ENCODE measurements around the gene TIGD6. TPM values are rescaled to one million over a fixed set of nuclear protein-coding genes. Genes with fewer than 3 reads are reported as not detected.

TIGD6 gene
- total and polyA plus RNA-seq, 9 of the 15 experiments (the other 6 are each of a cell fraction or from before 2014, with no cell fraction given) = 1.8 to 6.3 (median 3.9) TPM

DNA sequence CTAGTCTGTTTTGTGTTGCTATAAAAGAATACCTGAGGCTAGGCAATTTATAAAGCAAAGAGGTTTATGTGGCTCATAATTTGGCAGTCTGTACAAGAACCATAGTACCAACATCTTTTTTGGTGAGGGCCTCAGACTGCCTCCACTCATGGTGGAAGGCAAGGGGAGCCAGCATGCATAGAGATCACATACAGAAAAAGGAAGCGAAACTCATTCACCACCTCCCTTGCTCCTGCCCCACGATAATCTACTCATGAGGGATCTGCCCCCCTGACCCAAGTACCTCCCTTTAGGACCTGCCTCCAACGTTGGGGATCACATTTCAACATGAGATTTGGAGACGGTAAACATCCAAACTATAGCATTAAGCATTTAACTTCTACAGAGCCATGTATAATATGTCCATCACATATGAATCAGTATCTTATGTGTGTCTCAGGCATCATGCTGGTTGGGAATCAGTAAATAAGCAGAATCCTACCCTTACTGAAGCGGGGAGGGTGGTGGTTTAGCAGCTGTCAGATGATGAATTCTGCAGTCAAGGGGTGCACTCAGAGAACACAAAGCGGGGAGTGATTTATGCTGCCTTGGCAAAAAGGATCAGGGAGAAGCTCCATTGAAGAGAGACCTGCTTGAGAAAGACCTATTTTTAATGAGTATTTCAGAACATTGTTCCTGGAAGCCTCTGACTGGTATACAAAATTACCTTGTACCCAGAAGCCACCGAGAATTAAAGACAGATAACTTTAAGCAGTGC, 34.9 kb upstream of the TIGD6 start:
- H3K36me3 ChIP-seq (ENCODE audit: control insufficient read depth, insufficient read depth, low read length) = peaks cover 98% of the 10 kb centered on the region
- TF ChIP-seq, protein P1, sequence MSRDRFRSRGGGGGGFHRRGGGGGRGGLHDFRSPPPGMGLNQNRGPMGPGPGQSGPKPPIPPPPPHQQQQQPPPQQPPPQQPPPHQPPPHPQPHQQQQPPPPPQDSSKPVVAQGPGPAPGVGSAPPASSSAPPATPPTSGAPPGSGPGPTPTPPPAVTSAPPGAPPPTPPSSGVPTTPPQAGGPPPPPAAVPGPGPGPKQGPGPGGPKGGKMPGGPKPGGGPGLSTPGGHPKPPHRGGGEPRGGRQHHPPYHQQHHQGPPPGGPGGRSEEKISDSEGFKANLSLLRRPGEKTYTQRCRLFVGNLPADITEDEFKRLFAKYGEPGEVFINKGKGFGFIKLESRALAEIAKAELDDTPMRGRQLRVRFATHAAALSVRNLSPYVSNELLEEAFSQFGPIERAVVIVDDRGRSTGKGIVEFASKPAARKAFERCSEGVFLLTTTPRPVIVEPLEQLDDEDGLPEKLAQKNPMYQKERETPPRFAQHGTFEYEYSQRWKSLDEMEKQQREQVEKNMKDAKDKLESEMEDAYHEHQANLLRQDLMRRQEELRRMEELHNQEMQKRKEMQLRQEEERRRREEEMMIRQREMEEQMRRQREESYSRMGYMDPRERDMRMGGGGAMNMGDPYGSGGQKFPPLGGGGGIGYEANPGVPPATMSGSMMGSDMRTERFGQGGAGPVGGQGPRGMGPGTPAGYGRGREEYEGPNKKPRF (IDR thresholded peaks at IDR 0.05; ENCODE audit: low read depth, low read length) = no peak
- TF ChIP-seq C11orf30 (IDR thresholded peaks at IDR 0.05; ENCODE audit: low read depth) (peak; percentile 29; the same call in 1 of the 2 replicates), MCM2 (IDR thresholded peaks at IDR 0.05; ENCODE audit: low read depth) (no peak), ZNF316 (IDR thresholded peaks at IDR 0.05) (peak; percentile 18; the same call in 1 of the 2 replicates), CBX5 (IDR thresholded peaks at IDR 0.05; ENCODE audit: borderline replicate concordance, low read depth) (no peak), BDP1 (IDR thresholded peaks at IDR 0.05; ENCODE audit: insufficient read depth, insufficient read length) (no peak)
- BruUV-seq (replicated peaks) = no TSS peak
- H3K9ac ChIP-seq (ENCODE audit: insufficient read depth in 1 of 2, low read depth in 2 of 2, low read length in 2 of 2) = no peak overlapping the region
- CTCF ChIA-PET (ENCODE audit: low intra/inter-chr PET ratio) = no interaction called here
- POLR2A ChIA-PET = interaction anchor here (0.6 to 2.3 kb wide), 4 partner anchors 9 to 1739 kb away, joined by 3 to 11 read pairs (median 3); no protein-coding TSS in a partner anchor
- H3K4me2 ChIP-seq (ENCODE audit: insufficient read depth, low read length) = no peak overlapping the region
- H3K9me1 ChIP-seq (ENCODE audit: control insufficient read depth, insufficient read depth, low read length) = no peaks in the 10 kb centered on the region
- DNase-seq (ENCODE audit: extremely low read depth in 1 of 4, low spot score in 3 of 4) (no peak), ATAC-seq (no peak), FAIRE-seq (peak; percentile 11)
- H3K27me3 ChIP-seq (ENCODE audit: control insufficient read depth in 2 of 2, insufficient read depth in 2 of 2, low read length in 2 of 2) = no peaks in the 10 kb centered on the region
- H2AFZ ChIP-seq (ENCODE audit: low read depth, low read length) = no peak overlapping the region
- H3K4me1 ChIP-seq (replicated peaks in 1 of 2; ENCODE audit: control insufficient read depth in 2 of 2, insufficient read depth in 2 of 2, low read length in 2 of 2) = no peaks in the 10 kb centered on the region
- no peak overlapping the region for H3K4me3 ChIP-seq
- no peaks in the 10 kb centered on the region for H3K9me3 ChIP-seq (replicated peaks; ENCODE audit: control insufficient read depth, insufficient read depth, low read depth, low read length)
- H4K20me1 ChIP-seq (replicated peaks; ENCODE audit: control insufficient read depth, insufficient read depth, low read length) = no peaks in the 10 kb centered on the region
- intact Hi-C loops (cut with micrococcal nuclease) (no loop called here), in situ Hi-C loops (cut with MboI) (no loop called here)
- H3K79me2 ChIP-seq (ENCODE audit: control insufficient read depth, insufficient read depth, low read length) = no peaks in the 10 kb centered on the region
- no peak overlapping the region for H3K27ac ChIP-seq (ENCODE audit: extremely low read depth, low read depth, low read length)
- 67% methylated on average over 7 of the region's 7 CpGs for WGBS (ENCODE audit: insufficient coverage, low coverage, missing lambda C conversion rate)
